NCI-H1092 treated with DMSO at 0.1 percent for 48 hours (cell line): ENCODE data around the gene ARHGAP6.

Experiments used
- DNase-seq: peaks from one replicate; lab custom pipeline; 2025; lab: John Stamatoyannopoulos, UW

Gene ARHGAP6

GRCh38 chrX:11429538-11430085 is 236.1 kb downstream of the ARHGAP6 start:
- no peak for DNase-seq

GRCh38 chrX:11427453-11428071 is 238.2 kb downstream of the ARHGAP6 start:
- DNase-seq = no peak

- DNase-seq = no peak
These were observed 238.8 kb downstream of the ARHGAP6 start for GRCh38 chrX:11426712-11427452.

GRCh38 chrX:11424903-11425674 is 240.6 kb downstream of the ARHGAP6 start:
- DNase-seq = no peak

GRCh38 chrX:11423949-11424348 is 241.8 kb downstream of the ARHGAP6 start:
- no peak for DNase-seq

GRCh38 chrX:11423362-11423818 is 242.3 kb downstream of the ARHGAP6 start:
- DNase-seq = no peak

- DNase-seq = no peak
These were observed 243.2 kb downstream of the ARHGAP6 start for GRCh38 chrX:11422525-11422857.

- DNase-seq = no peak
These were observed 243.8 kb downstream of the ARHGAP6 start for GRCh38 chrX:11421805-11422524.

- no peak for DNase-seq
These were observed 244.9 kb downstream of the ARHGAP6 start for GRCh38 chrX:11420851-11421250.

- DNase-seq = no peak
These were observed 246.6 kb downstream of the ARHGAP6 start for GRCh38 chrX:11419102-11419501.

GRCh38 chrX:11416600-11416999 is 249.1 kb downstream of the ARHGAP6 start:
- no peak for DNase-seq

GRCh38 chrX:11414091-11414490 is 251.6 kb downstream of the ARHGAP6 start:
- no peak for DNase-seq

GRCh38 chrX:11412715-11413623 is 252.8 kb downstream of the ARHGAP6 start:
- DNase-seq = no peak

- no peak for DNase-seq
These were observed 255.8 kb downstream of the ARHGAP6 start for GRCh38 chrX:11409957-11410356.

GRCh38 chrX:11408783-11409182 is 256.9 kb downstream of the ARHGAP6 start:
- DNase-seq = no peak

- DNase-seq = no peak
These were observed 257.7 kb downstream of the ARHGAP6 start for GRCh38 chrX:11408109-11408405.

- no peak for DNase-seq
These were observed 258.2 kb downstream of the ARHGAP6 start for GRCh38 chrX:11407331-11408108.

- DNase-seq = no peak
These were observed 259.5 kb downstream of the ARHGAP6 start for GRCh38 chrX:11406109-11406765.

GRCh38 chrX:11403631-11404030 is 262.1 kb downstream of the ARHGAP6 start:
- DNase-seq = no peak

GRCh38 chrX:11401966-11402365 is 263.8 kb downstream of the ARHGAP6 start:
- DNase-seq = no peak
